ENCODE results near the gene CD46.

CD46 gene

GRCh38 chr1:207799989-207800648 lies 48.3 kb downstream of the CD46 start:
- in situ Hi-C loops (cut with MboI; ENCODE audit: low sequenced_read_pairs, unreplicated experiment) = no loop called here
- no peak for DNase-seq (ENCODE audit: low spot score)
- TF ChIP-seq CTCF (IDR thresholded peaks at IDR 0.05; ENCODE audit: borderline replicate concordance, control extremely low read depth, extremely low read depth, insufficient read depth, missing control alignments) = no peak

- in situ Hi-C loops (cut with MboI; ENCODE audit: low sequenced_read_pairs, unreplicated experiment) = no loop called here
- DNase-seq (ENCODE audit: low spot score) = no peak
- no peak for TF ChIP-seq CTCF (IDR thresholded peaks at IDR 0.05; ENCODE audit: borderline replicate concordance, control extremely low read depth, extremely low read depth, insufficient read depth, missing control alignments)
These were observed 50.0 kb downstream of the CD46 start for GRCh38 chr1:207801819-207802218.

- no peak for DNase-seq (ENCODE audit: low spot score)
- in situ Hi-C loops (cut with MboI; ENCODE audit: low sequenced_read_pairs, unreplicated experiment) = no loop called here
- TF ChIP-seq CTCF (IDR thresholded peaks at IDR 0.05; ENCODE audit: borderline replicate concordance, control extremely low read depth, extremely low read depth, insufficient read depth, missing control alignments) = no peak
These were observed 51.8 kb downstream of the CD46 start for GRCh38 chr1:207803678-207804077.

- no peak for DNase-seq (ENCODE audit: low spot score)
- in situ Hi-C loops (cut with MboI; ENCODE audit: low sequenced_read_pairs, unreplicated experiment) = no loop called here
- no peak for TF ChIP-seq CTCF (IDR thresholded peaks at IDR 0.05; ENCODE audit: borderline replicate concordance, control extremely low read depth, extremely low read depth, insufficient read depth, missing control alignments)
These were observed 53.0 kb downstream of the CD46 start for GRCh38 chr1:207804721-207805468.

GRCh38 chr1:207805841-207806421 lies 54.1 kb downstream of the CD46 start:
- DNase-seq (ENCODE audit: low spot score) = no peak
- TF ChIP-seq CTCF (IDR thresholded peaks at IDR 0.05; ENCODE audit: borderline replicate concordance, control extremely low read depth, extremely low read depth, insufficient read depth, missing control alignments) = no peak
- in situ Hi-C loops (cut with MboI; ENCODE audit: low sequenced_read_pairs, unreplicated experiment) = no loop called here

GRCh38 chr1:207806531-207807325 lies 54.9 kb downstream of the CD46 start:
- in situ Hi-C loops (cut with MboI; ENCODE audit: low sequenced_read_pairs, unreplicated experiment) = no loop called here
- no peak for DNase-seq (ENCODE audit: low spot score)
- no peak for TF ChIP-seq CTCF (IDR thresholded peaks at IDR 0.05; ENCODE audit: borderline replicate concordance, control extremely low read depth, extremely low read depth, insufficient read depth, missing control alignments)
